Epidermal melanocyte (primary cell): ENCODE data around the gene ATG101.

Source experiments
- DNase-seq: peaks from one replicate; pipeline ENCODE4 v3.0.0; 2011; ENCODE audit warnings: low spot score; ENCODE audit not compliant: insufficient read length

Gene ATG101

DNA sequence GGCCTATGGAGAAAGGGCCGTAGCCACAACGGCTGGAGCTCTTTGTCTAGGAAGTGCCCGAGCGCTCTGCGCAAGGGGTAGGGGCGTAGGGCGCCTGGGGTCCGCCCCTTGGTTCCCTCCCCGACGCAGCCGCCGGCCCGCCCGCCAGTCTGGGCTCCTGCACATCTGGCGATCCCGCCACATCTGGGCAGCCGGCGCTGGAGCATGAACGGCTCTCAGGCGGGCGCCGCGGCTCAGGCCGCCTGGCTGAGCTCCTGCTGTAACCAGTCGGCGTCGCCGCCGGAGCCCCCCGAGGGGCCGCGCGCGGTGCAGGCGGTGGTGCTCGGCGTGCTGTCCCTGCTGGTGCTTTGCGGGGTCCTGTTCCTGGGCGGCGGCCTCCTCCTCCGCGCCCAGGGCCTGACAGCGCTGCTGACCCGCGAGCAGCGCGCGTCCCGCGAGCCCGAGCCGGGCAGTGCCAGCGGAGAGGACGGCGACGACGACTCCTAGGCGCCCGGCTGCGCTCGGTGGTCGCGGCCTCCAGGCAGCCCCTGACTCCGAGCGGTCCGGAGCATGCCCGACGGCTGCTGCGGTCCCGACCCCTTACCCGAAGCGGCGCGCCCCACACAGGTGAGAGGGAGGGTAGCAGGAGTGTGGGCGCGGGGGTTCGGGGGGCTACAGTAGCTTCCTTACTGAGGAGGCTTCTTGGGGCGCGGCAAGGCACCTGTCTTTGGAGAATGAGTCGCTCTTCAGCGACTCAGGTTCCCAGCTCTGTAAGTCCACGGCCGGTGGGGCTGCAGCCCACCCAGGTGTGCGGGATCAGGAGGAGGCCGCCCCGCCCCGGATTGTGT lies 10.0 kb downstream of the ATG101 start, which contains the start of gene SMIM41:
Gene SMIM41 (plus strand): TSS at position 129 of the 827 bp plus-strand sequence. CDS start 76 bp downstream, at position 205.
- peak; percentile 1 for DNase-seq

DNA sequence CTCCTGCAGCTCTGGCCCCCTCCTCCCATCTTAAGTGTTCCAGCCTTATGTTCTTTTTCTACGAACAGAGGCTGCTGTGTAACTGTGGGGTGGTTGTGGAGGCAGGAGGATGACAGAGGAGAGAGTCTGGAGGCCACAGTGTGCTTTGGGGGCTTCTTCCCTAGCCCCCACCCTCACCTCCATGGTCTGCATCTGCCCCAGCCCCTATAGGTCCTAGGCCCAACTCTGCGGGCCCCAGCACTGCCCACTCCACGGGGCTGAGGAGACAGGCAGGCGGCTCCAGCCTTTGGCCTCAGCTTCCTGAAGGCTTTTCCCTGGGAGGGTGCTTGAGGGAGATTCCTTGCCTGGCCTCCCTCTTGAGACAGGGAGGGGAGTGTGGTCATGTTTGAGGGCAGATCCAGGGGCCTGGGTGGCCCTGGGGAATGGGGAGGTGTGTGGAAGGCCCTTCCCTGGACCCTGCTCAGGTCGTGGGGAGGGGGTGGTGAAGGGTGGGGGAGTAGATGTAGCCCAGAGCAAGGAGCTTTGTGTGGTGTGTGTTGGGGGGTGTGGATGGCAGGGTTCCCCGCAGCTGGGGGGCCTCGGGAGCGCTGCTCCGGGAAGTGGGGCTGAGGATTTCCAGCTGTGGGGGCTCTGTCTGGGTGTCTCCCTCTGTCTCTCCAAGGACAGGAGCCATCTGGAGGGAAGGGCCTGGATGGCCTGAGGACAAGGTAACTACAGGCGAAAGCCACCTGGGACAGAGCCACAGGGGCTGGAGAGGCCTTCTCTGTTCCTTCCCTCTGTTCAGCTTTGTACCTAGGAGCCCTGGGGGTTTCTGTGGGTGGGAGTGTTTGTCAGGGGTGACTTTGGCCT lies 10.8 kb downstream of the ATG101 start:
- peak; percentile 3 for DNase-seq

GRCh38 chr12:52081263-52081733 lies 11.5 kb downstream of the ATG101 start:
- DNase-seq = peak; percentile 3

GRCh38 chr12:52082026-52082668 lies 12.4 kb downstream of the ATG101 start:
- DNase-seq = peak; percentile 16

- no peak for DNase-seq
Observed at GRCh38 chr12:52082669-52082987, 12.8 kb downstream of the ATG101 start.

DNA sequence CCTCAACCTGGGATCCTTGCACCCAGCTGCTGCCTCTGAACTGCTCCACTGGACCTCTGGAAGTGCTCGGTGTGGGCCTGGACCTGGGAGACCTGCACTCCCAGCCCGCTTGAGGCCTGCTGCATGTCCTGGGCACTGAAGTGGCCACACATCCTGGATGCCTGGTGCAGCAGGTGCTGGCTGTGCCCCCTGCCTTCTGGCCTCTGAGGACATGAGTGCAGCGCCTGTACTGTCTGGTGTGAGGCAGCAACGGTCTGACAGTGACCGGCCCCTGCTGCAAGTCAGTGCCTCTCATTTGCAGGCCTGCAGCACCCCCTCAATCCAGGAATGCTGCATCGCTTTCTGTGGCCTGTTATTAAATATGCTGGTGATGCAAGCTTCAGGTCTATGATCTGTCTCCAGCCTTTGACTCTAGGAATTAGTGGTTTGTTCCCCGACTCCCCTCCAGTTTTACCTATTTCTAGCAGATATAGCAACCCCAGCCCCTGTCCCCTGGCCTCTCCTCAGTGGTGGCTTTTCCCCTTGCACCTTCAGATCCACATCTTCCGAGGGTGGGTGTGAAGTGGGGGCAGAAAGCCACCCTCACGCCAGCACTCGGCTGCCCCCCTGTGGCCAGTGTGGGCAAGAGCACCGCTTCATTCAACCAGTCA lies 13.3 kb downstream of the ATG101 start:
- peak; percentile 95 for DNase-seq

DNA sequence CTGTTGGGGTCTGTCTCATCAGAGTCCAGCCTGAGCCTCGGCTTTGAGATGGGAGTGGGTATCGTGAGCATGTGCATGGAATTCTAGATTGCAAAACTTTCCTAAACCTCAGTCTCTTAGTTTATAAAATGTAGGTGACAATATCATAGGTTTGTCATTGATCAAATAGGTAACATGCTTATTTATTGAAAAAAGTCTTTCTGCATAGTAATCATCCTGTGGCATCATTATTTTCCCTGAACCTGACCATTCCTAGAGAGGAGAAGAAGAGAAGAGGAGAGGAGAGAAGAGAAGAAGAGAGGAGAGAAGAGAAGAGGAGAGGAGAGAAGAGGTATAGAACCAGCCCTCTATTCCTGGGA lies 13.8 kb downstream of the ATG101 start:
- peak; percentile 7 for DNase-seq

DNA sequence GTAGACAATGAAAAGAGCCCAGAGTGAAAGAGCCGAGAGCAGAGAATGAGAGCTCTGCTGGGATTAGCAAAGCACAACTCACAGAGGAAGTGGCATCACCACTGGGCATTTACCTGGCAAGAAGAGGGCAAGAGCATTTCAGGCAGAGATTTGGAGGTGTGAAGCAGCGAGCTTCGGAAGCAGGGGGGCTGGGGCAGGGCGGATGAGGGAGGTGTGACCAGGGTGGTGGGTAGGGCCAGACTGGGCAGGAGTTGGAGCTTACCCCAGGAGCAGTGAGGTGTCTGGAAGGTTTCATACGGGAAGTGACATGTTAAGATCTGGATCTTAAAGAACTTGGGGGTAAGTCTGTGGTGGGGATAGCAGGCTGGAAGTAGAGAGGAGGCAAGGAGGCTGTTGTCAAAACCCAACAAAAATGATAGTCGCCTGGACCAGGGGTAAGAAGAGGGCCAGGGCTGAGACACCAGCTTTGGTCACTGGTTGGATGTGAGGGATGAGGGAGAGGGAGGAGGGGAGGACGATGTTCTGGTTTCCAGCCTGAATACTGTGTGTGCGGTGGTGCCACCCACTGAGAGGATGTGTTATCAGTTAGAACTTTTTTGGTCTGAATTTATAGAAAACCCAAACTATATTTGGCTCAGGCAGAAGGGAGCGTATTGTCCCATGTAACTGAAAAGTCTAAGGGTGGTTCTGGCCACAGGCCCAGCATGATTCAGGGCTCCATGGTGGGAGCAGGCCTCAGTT lies 14.9 kb downstream of the ATG101 start:
- DNase-seq = no peak

GRCh38 chr12:52085682-52086180 lies 16.0 kb downstream of the ATG101 start:
- no peak for DNase-seq

- DNase-seq = no peak
Observed at GRCh38 chr12:52086366-52086765, 16.6 kb downstream of the ATG101 start.

GRCh38 chr12:52086944-52087835 lies 17.4 kb downstream of the ATG101 start:
- no peak for DNase-seq

DNA sequence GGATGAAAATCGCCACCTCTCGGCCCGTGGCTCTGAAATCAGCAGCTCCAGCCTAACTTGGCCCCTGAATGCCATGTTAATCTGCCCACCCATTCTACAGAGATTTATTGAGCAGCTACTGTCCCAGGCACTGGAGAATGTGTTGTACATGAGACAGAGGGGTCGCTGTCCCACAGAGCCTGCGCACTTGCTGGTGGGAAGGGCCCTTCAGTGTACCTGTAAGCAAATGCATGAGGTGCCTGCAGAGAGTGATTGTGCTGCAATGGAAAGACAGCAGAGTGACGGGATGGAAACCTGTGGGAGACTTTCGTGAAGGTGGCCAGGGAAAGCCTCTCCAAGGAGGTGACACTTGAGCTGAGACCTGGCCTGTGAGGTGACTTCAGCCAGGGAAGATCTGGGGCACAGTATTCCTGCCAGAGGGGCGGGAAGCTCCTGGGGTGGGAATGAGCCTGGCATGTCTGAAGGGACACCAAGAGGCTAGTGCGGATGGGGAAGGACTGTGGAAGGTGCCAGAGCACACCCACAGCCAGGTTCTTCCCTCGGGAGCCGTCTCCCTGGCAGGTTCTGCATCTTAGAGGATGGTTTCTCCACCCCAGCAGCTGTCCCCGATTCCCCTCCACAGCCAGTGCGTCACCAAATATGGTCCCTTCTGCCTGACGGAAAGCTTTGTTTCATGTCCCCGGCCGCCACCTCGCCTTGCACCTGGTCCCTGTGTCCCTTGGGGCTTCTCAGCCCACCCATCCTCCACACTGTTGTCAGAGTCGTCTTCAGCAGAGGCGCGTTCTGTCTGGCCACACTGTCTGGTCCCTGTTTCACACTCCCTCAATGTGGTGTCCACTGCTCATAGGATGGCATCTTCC lies 18.4 kb downstream of the ATG101 start:
- DNase-seq = no peak

- no peak for DNase-seq
Observed at GRCh38 chr12:52089491-52089890, 19.7 kb downstream of the ATG101 start.

DNA sequence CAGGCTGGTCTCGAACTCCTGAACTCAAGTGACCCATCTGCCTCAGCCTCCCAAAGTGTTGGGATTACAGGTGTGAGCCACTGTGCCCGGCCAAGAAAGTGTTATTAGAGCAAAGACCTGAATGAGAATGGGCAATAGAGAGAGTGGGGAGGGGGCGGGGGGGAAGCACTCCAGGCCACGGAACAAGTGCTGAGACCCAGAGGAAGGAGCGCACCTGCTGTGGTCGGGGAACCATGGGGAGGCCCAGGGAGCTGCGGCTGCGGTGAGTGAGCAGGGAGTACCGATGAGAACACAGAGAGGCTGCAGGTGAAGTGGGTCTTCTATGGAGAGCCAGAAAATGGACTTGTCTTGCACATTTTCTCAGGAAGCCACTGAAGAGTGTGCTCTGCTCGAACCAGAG lies 20.5 kb downstream of the ATG101 start:
- no peak for DNase-seq

DNA sequence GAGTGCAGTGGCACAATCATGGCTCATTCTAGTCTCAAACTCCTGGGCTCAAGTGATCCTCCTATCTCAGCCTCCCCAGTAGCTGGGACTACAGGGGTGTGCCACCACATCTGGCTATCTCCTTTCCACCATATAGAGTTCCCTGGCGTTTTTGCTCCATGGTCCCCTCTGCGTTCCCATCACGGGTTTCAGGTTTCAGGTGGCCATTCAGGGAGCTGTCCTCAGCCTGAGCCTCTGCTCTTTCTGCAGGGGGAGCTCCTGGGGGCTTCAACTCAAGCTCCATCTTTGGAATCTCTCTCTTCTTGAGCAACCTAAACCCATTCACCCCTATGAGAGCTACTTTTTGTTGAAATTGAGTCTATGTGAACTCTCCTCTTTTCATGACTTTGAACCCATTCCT lies 21.3 kb downstream of the ATG101 start:
- no peak for DNase-seq

- no peak for DNase-seq
Observed at GRCh38 chr12:52091869-52092268, 22.1 kb downstream of the ATG101 start.

DNA sequence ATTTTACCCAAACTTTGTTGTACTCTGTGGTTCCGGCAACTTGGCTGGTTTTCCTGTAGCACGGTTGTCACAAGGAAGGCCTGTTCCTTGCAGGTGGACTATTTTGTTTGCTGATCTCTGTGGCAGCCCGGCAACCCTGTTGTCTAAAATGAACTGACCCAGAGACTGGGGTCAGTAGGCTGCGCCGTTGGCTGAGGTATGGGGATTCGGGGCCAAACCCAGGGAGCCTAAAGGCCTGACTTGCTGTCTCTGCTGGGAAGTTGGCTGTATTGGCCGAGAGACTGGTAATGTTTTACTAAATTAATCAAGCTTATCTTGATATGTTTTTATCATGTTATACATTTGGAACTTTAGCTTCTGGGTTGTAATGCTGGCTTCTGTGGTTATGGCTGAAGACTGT lies 23.6 kb downstream of the ATG101 start:
- no peak for DNase-seq

GRCh38 chr12:52096332-52097044 lies 26.7 kb downstream of the ATG101 start:
- no peak for DNase-seq
